Lung (tissue), 12 donors: Measurements from ENCODE around the gene MYO1A. TPM values are rescaled to one million over a fixed set of nuclear protein-coding genes. Genes with fewer than 3 reads are reported as not detected.

ENCODE experiments used
- ATAC-seq: fragments of 200-7000 bp; cut with Tn5 transposase; one replicate; pipeline ENCODE4 v1.9.1; 2020; ENCODE audit warnings: moderate number of reproducible peaks; ENCODE audit not compliant: insufficient read depth, low FRiP score
- DNase-seq, 3 donors: peaks; one replicate each; pipeline ENCODE4 v3.0.0-alpha.2; 2013 to 2017
- H3K27ac ChIP-seq, 2 donors: one replicate each; pipeline ENCODE4 v1.5.1; 2013; ENCODE audit warnings: mild to moderate bottlenecking in 2 of 2, moderate library complexity in 2 of 2, control low read depth in 1 of 2, inconsistent platforms in 1 of 2, low read depth in 1 of 2, low read length in 1 of 2
- H3K27me3 ChIP-seq, 3 donors: one replicate each; pipeline ENCODE4 v1.5.1; 2013; ENCODE audit warnings: low read length in 2 of 3; ENCODE audit not compliant: control insufficient read depth in 3 of 3, insufficient read depth in 3 of 3
- H3K36me3 ChIP-seq, 4 donors: one replicate each; pipeline ENCODE4 v1.5.1; 2013; ENCODE audit warnings: low read length in 4 of 4, mild to moderate bottlenecking in 1 of 4, moderate library complexity in 1 of 4; ENCODE audit not compliant: control insufficient read depth in 4 of 4, insufficient read depth in 4 of 4
- H3K4me1 ChIP-seq, 5 donors: one replicate each; pipeline ENCODE4 v1.5.1; 2013; ENCODE audit warnings: low read length in 5 of 5, mild to moderate bottlenecking in 2 of 5, moderate library complexity in 1 of 5; ENCODE audit not compliant: control insufficient read depth in 5 of 5, insufficient read depth in 5 of 5
- H3K4me3 ChIP-seq: one replicate; pipeline ENCODE4 v1.5.1; 2013; ENCODE audit warnings: mild to moderate bottlenecking, control low read depth, moderate library complexity
- H3K9ac ChIP-seq, 2 donors: one replicate each; pipeline ENCODE4 v1.5.1; 2013; ENCODE audit warnings: low read length in 2 of 2, control low read depth in 1 of 2; ENCODE audit not compliant: insufficient read depth in 1 of 2
- H3K9me3 ChIP-seq, 4 donors: one replicate each; pipeline ENCODE4 v1.5.1; 2013; ENCODE audit warnings: low read length in 3 of 4, mild to moderate bottlenecking in 1 of 4, moderate library complexity in 1 of 4; ENCODE audit not compliant: control insufficient read depth in 4 of 4, insufficient read depth in 3 of 4
- CTCF ChIP-seq: IDR thresholded peaks from 2 replicates; pipeline ENCODE4 v1.5.1; 2012; ENCODE audit warnings: mild to moderate bottlenecking; ENCODE audit errors: control extremely low read depth, extremely low read depth
- WGBS, 2 donors: extraction: QIAGEN DNeasy Blood & Tissue Kit; methylation state at CpG; one replicate each; pipeline ENCODE4 v1.1.7; 2013; 5-methylcytosine and 5-hydroxymethylcytosine counted together
- polyA plus RNA-seq, 2 donors: library from polyadenylated mRNA; stranded (reverse); fragments of 200-250 nt; gene quantifications; one replicate each; pipeline ENCODE4 v1.2.1, GENCODE V29; 2013
- total RNA-seq, 2 donors: library from RNA; depleted of rRNA in 1 of 2; stranded (reverse); fragments of >200 nt in 1 of 2; gene quantifications; one replicate each; pipeline ENCODE4 v1.2.1, GENCODE V29; 2014 to 2021
- donor health status: control.
- donor health status: control.
- donor health status: Bipolar disorder and iron deficiency.
- donor health status: healthy.
- donor health status: DM: yes; HTN: yes; CAD: no.

The MYO1A gene
- total and polyA plus RNA-seq, 4 donors, result 0.09 to 0.67 (median 0.20) TPM

- no peak for TF ChIP-seq CTCF
- Histone ChIP-seq H3K9ac (peak overlapping the region; percentile 41 to 69), H3K36me3 (peaks cover 0 to 4% (median under 1%) of the 10 kb centered on the region in 4 donors), H3K9me3 (no peaks in the 10 kb centered on the region), H3K4me1 (peaks cover 0 to 34% (median 16%) of the 10 kb centered on the region in 5 donors), H3K4me3 (no peak overlapping the region), H3K27me3 (no peaks in the 10 kb centered on the region), H3K27ac (peak overlapping the region; percentile 98 to 99)
- ATAC-seq (no peak), DNase-seq (peak; percentile 85 to 95 (median 90))
- 7 to 14% methylated on average over 12 of the region's 12 CpGs for WGBS, 2 donors
Observed at GRCh38 chr12:57085999-57086492, 36.1 kb upstream of the MYO1A start.

- H3K27ac ChIP-seq, result no peak overlapping the region
- H3K27me3 ChIP-seq, result no peaks in the 10 kb centered on the region
- no peak overlapping the region for H3K9ac ChIP-seq
- peaks cover 0 to 3% (median 2%) of the 10 kb centered on the region in 4 donors for H3K36me3 ChIP-seq
- H3K4me1 ChIP-seq, result peaks cover 0 to 26% (median 16%) of the 10 kb centered on the region in 5 donors
- ATAC-seq (no peak), DNase-seq (no peak)
- H3K9me3 ChIP-seq, result no peaks in the 10 kb centered on the region
- no peak for TF ChIP-seq CTCF
- H3K4me3 ChIP-seq, result no peak overlapping the region
- WGBS, 2 donors, result 94 to 100% methylated on average over 1 of the region's 1 CpG
Observed at GRCh38 chr12:57080855-57081254, 30.9 kb upstream of the MYO1A start.

DNA sequence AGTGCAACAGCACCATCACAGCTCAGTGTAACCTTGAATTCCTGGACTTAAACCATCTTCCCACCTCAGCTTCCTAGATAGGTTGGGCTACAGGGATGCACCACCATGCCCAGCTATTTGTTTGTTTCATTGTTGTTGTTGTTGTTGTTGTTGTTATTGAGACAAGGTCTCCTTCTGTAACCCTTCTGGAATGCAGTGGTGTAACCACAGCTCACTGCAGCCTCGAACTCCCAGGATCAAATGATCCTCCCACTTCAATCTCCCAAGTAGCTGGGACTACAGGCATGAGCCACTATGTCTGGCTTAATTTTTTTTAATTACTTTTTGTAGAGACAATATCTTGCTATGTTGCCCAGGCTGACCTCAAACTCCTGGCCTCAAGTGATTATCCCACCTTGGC, 29.9 kb upstream of the MYO1A start:
- DNase-seq (no peak), ATAC-seq (no peak)
- peaks cover 0 to 3% (median 2%) of the 10 kb centered on the region in 4 donors for H3K36me3 ChIP-seq
- peak overlapping the region in 1 of 2 donors; percentile 83 for H3K9ac ChIP-seq
- H3K4me3 ChIP-seq, result no peak overlapping the region
- H3K27me3 ChIP-seq, result no peaks in the 10 kb centered on the region
- no peak for TF ChIP-seq CTCF
- peaks cover 0 to 16% (median 7%) of the 10 kb centered on the region in 5 donors for H3K4me1 ChIP-seq
- peak overlapping the region in 1 of 2 donors; percentile 82 for H3K27ac ChIP-seq
- WGBS, 2 donors, result 62 to 80% methylated on average over 1 of the region's 1 CpG
- no peaks in the 10 kb centered on the region for H3K9me3 ChIP-seq
